OCI-LY3 (cell line): Measurements from ENCODE around the gene APBB2.

ENCODE experiments used
- H2AFZ ChIP-seq: fragments of 200-600, 300-600 bp; shearing (Covaris generic); 2 replicates; pipeline ENCODE4 v1.6.0; 2014; ENCODE audit warnings: antibody characterized with exemption, low read depth, low read length
- H3K27ac ChIP-seq: fragments of 200-600, 300-600 bp; sonication (generic); 2 replicates; pipeline ENCODE4 v1.5.1; 2014; ENCODE audit warnings: mild to moderate bottlenecking, low read length, moderate library complexity, mixed read lengths
- H3K27me3 ChIP-seq: fragments of 200-600, 300-600 bp; sonication (generic); 2 replicates; pipeline ENCODE4 v1.6.1; 2014; ENCODE audit warnings: low read depth, low read length, mixed read lengths
- H3K36me3 ChIP-seq: fragments of 200-600, 300-600 bp; sonication (generic); replicated peaks from 2 replicates; pipeline ENCODE3; 2014; ENCODE audit warnings: low read depth, low read length, mixed read lengths
- H3K4me1 ChIP-seq: fragments of 300-600, 200-600 bp; sonication (generic); 2 replicates; pipeline ENCODE4 v1.6.1; 2014; ENCODE audit warnings: low read length, mixed read lengths
- H3K4me2 ChIP-seq: fragments of 200-600, 300-600 bp; sonication (generic); 2 replicates; pipeline ENCODE4 v1.6.1; 2014; ENCODE audit warnings: low read length, mixed read lengths
- H3K4me3 ChIP-seq: fragments of 300-600, 200-600 bp; sonication (generic); 2 replicates; pipeline ENCODE4 v1.5.1; 2014; ENCODE audit warnings: antibody characterized with exemption, mild to moderate bottlenecking, low read length, moderate library complexity
- H3K79me2 ChIP-seq: fragments of 300-600, 200-600 bp; shearing (Covaris generic); 2 replicates; pipeline ENCODE4 v1.6.1; 2014; ENCODE audit warnings: mild to moderate bottlenecking, low read length, mixed read lengths
- H3K9ac ChIP-seq: fragments of 300-600, 200-600 bp; shearing (Covaris generic); 2 replicates; pipeline ENCODE4 v1.6.0; 2014; ENCODE audit warnings: mild to moderate bottlenecking, low read length, moderate library complexity
- H3K9me3 ChIP-seq: fragments of 200-600, 300-600 bp; shearing (Covaris generic); 2 replicates; pipeline ENCODE4 v1.6.1; 2014; ENCODE audit warnings: low read length, mixed read lengths; ENCODE audit not compliant: insufficient read depth
- H4K20me1 ChIP-seq: fragments of 200-600, 300-600 bp; sonication (generic); 2 replicates; pipeline ENCODE4 v1.6.1; 2016; ENCODE audit warnings: low read length, mixed read lengths; ENCODE audit not compliant: insufficient read depth
- CTCF ChIP-seq: fragments of 200-600, 300-600 bp; sonication (generic); IDR thresholded peaks from 2 replicates; pipeline ENCODE4 v1.5.1; 2014; ENCODE audit warnings: antibody characterized with exemption, low read length, low read depth
- EZH2phosphoT487 ChIP-seq: fragments of 200-600 bp; shearing (Covaris generic); IDR thresholded peaks from 2 replicates; pipeline ENCODE4 v1.6.1; 2018; ENCODE audit warnings: antibody characterized with exemption, mixed run types, low read depth

The APBB2 gene

GRCh38 chr4:41012911-41013310 lies 201.4 kb downstream of the APBB2 start:
- Histone ChIP-seq H2AFZ (no peak overlapping the region), H3K27ac (no peak overlapping the region), H3K27me3 (peaks cover 2% of the 10 kb centered on the region; the same call in 1 of the 2 replicates), H3K79me2 (no peaks in the 10 kb centered on the region), H3K4me2 (no peak overlapping the region), H3K4me3 (no peak overlapping the region), H3K9me3 (no peaks in the 10 kb centered on the region), H4K20me1 (no peaks in the 10 kb centered on the region), H3K36me3 (no peaks in the 10 kb centered on the region), H3K4me1 (no peaks in the 10 kb centered on the region), H3K9ac (no peak overlapping the region)
- no peak for TF ChIP-seq CTCF
- TF ChIP-seq EZH2phosphoT487 = no peak

DNA sequence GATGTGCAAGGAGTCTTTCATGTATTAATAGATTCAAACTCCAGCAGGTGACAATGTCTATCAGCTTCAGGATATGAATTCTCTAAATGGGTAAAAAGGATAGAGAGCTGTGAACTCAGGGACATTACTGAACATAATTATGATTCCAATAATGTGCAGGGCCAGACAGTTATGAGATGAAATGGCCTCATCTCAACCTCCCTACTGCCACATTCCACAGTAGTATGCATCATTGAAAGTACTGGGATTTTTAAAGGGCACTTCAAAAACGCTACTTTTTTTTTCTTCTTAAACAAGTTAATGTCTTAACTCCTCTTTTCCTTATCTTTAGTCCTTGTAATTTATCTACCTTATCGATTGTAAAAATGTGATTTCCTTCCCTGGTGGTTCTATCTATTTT lies 202.0 kb downstream of the APBB2 start:
- H3K79me2 ChIP-seq = no peaks in the 10 kb centered on the region
- no peak overlapping the region for H3K4me2 ChIP-seq
- no peak overlapping the region for H3K4me3 ChIP-seq
- no peaks in the 10 kb centered on the region for H3K4me1 ChIP-seq
- no peaks in the 10 kb centered on the region for H3K36me3 ChIP-seq
- H2AFZ ChIP-seq = no peak overlapping the region
- no peak overlapping the region for H3K27ac ChIP-seq
- no peak overlapping the region for H3K9ac ChIP-seq
- H4K20me1 ChIP-seq = no peaks in the 10 kb centered on the region
- no peaks in the 10 kb centered on the region for H3K27me3 ChIP-seq
- TF ChIP-seq EZH2phosphoT487 (no peak), CTCF (no peak)
- no peaks in the 10 kb centered on the region for H3K9me3 ChIP-seq

DNA sequence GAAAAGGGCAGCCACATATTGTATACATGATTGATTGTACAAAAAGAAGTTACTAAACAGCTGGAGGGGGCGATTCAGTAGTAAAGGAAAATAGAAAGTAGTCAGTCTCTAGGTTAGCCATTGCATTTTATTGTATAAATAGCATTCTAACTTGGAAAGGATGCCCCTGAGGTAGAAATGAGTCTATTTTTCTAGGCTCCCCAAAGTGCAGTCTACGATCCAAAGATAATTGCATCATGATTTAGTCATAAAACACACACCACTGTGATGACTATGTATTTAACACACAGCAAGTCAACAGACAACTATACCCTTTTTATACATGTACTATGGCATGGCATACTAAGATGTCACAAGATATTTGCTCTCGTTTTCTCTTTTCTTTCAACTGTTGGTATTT lies 204.9 kb downstream of the APBB2 start:
- H3K27me3 ChIP-seq = no peaks in the 10 kb centered on the region
- H3K79me2 ChIP-seq = no peaks in the 10 kb centered on the region
- H3K4me2 ChIP-seq = no peak overlapping the region
- no peaks in the 10 kb centered on the region for H3K9me3 ChIP-seq
- H3K27ac ChIP-seq = no peak overlapping the region
- no peaks in the 10 kb centered on the region for H4K20me1 ChIP-seq
- H3K36me3 ChIP-seq = no peaks in the 10 kb centered on the region
- TF ChIP-seq CTCF = no peak
- no peak for TF ChIP-seq EZH2phosphoT487
- no peak overlapping the region for H3K4me3 ChIP-seq
- H3K9ac ChIP-seq = no peak overlapping the region
- H2AFZ ChIP-seq = no peak overlapping the region
- H3K4me1 ChIP-seq = no peaks in the 10 kb centered on the region

GRCh38 chr4:41006141-41006540 lies 208.2 kb downstream of the APBB2 start:
- no peak overlapping the region for H3K9ac ChIP-seq
- no peak overlapping the region for H3K27ac ChIP-seq
- TF ChIP-seq CTCF (no peak), EZH2phosphoT487 (no peak)
- H3K4me3 ChIP-seq = no peak overlapping the region
- no peaks in the 10 kb centered on the region for H3K4me1 ChIP-seq
- H2AFZ ChIP-seq = no peak overlapping the region
- no peak overlapping the region for H3K4me2 ChIP-seq
- no peaks in the 10 kb centered on the region for H3K27me3 ChIP-seq
- H3K79me2 ChIP-seq = no peaks in the 10 kb centered on the region
- no peaks in the 10 kb centered on the region for H4K20me1 ChIP-seq
- H3K36me3 ChIP-seq = no peaks in the 10 kb centered on the region
- H3K9me3 ChIP-seq = no peaks in the 10 kb centered on the region
